Ascending aorta (tissue), 2 donors: ENCODE measurements around the gene CFAP141. TPM values are rescaled to one million over a fixed set of nuclear protein-coding genes. Genes with fewer than 3 reads are reported as not detected.
A peak's percentile ranks its signal among the peaks of the same experiment; 100 is the strongest.

Experiments
- DNase-seq, 2 donors: peaks; one replicate each; pipeline ENCODE4 v3.0.0-alpha.2; 2019; ENCODE audit warnings: low spot score in 2 of 2
- H3K27ac ChIP-seq, 2 donors: fragments of 200-600 bp; sonication (generic); one replicate each; pipeline ENCODE4 v1.5.1; 2016 to 2017; ENCODE audit warnings: mild to moderate bottlenecking in 1 of 2
- H3K27me3 ChIP-seq: fragments of 200-600 bp; sonication (generic); one replicate; pipeline ENCODE4 v1.5.1; 2017
- H3K36me3 ChIP-seq, 2 donors: fragments of 200-600 bp; sonication (generic); one replicate each; pipeline ENCODE4 v1.5.1; 2016
- H3K4me1 ChIP-seq, 2 donors: fragments of 200-600 bp; sonication (generic); one replicate each; pipeline ENCODE4 v1.5.1; 2016 to 2017; ENCODE audit warnings: mild to moderate bottlenecking in 1 of 2
- H3K4me3 ChIP-seq, 2 donors: fragments of 200-600 bp; sonication (generic); one replicate each; pipeline ENCODE4 v1.5.1; 2016 to 2017; ENCODE audit warnings: mild to moderate bottlenecking in 1 of 2
- H3K9me3 ChIP-seq, 2 donors: fragments of 200-600 bp; sonication (generic); one replicate each; pipeline ENCODE4 v1.5.1; 2016
- CTCF ChIP-seq, 3 experiments: fragments of 200-600 bp in 2 of 3; fragments of 450-650 bp in 1 of 3; sonication (generic) in 2 of 3; IDR thresholded peaks; one replicate each; pipeline ENCODE4 v1.5.1; 2016 to 2019; ENCODE audit warnings: antibody characterized with exemption in 3 of 3, mild to moderate bottlenecking in 1 of 3, moderate library complexity in 1 of 3
- intact Hi-C: fragments of 100-400 bp; cut with DNase I; formaldehyde crosslinking; loops from one replicate; pipeline ENCODE4 v1.15.1; 2023
- total RNA-seq: library from RNA; depleted of rRNA; stranded (reverse); fragments of >200 nt; gene quantifications from one replicate; pipeline ENCODE4 v1.1.0, GENCODE V29; 2016

CFAP141 gene
- total RNA-seq, 1 donor from 2014 or later, result not detected

DNA sequence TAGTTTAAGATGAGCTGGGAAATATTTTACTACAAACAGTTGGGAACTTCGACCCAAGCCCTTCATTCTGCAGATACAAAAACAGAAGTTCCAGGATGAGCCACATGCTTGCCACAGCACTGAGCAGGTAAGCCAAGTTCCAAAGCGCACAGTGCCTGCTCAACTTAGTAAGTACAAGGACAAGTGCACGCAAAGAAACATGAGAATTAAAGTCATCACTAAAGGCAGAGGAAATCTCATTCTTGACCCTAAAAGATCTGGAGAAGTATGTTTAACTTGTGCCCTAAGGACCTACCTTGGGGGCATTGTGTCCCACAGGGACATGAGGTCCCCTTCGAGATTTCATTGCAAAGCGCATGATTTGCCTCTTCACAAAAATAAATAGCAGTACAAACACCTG lies 13.4 kb upstream of the CFAP141 start:
- H3K4me1 ChIP-seq, result peaks cover 20 to 25% of the 10 kb centered on the region in 2 donors
- no peaks in the 10 kb centered on the region for H3K9me3 ChIP-seq
- TF ChIP-seq CTCF (IDR thresholded peaks at IDR 0.05), result no peak
- no peaks in the 10 kb centered on the region for H3K27me3 ChIP-seq
- H3K4me3 ChIP-seq, result peak overlapping the region; percentile 74 to 98
- peaks cover 18% of the 10 kb centered on the region in 2 donors for H3K36me3 ChIP-seq
- peak overlapping the region; percentile 96 to 98 for H3K27ac ChIP-seq
- no peak for DNase-seq
- intact Hi-C loops, result no loop called here

- DNase-seq, result no peak
- H3K27me3 ChIP-seq, result no peaks in the 10 kb centered on the region
- H3K4me1 ChIP-seq, result peaks cover 17 to 21% of the 10 kb centered on the region in 2 donors
- peak overlapping the region; percentile 74 to 98 for H3K4me3 ChIP-seq
- no peaks in the 10 kb centered on the region for H3K9me3 ChIP-seq
- no peak for TF ChIP-seq CTCF (IDR thresholded peaks at IDR 0.05)
- intact Hi-C loops, result no loop called here
- H3K36me3 ChIP-seq, result peaks cover 28% of the 10 kb centered on the region in 2 donors
- peak overlapping the region in 1 of 2 donors; percentile 98 for H3K27ac ChIP-seq
Observed at GRCh38 chr1:154218545-154218944, 12.4 kb upstream of the CFAP141 start.

DNA sequence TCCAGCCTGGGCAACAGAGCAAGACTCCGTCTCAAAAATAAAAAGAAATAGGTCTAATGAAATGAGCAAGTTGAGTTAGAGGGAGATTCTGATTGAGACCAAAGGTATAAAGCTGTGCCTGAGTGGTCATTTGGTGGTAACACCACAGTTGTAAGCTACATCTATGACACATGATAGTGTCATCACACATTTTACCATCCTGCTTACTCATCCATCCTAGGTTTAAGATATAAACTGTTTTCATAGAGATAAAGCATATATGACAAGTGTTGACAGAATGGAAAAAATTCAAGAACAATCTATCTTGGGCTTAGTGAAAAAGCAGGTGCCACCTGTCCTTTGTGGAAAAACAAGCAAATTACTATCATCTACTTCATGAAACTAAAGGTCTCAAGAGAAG lies 7.1 kb upstream of the CFAP141 start:
- intact Hi-C loops, result no loop called here
- TF ChIP-seq CTCF (IDR thresholded peaks at IDR 0.05), result no peak
- no peaks in the 10 kb centered on the region for H3K9me3 ChIP-seq
- no peak overlapping the region for H3K27ac ChIP-seq
- no peak overlapping the region for H3K4me3 ChIP-seq
- H3K27me3 ChIP-seq, result no peaks in the 10 kb centered on the region
- no peak for DNase-seq
- H3K4me1 ChIP-seq, result peaks cover 0 to under 1% of the 10 kb centered on the region in 2 donors
- peaks cover 68 to 81% of the 10 kb centered on the region in 2 donors for H3K36me3 ChIP-seq

DNA sequence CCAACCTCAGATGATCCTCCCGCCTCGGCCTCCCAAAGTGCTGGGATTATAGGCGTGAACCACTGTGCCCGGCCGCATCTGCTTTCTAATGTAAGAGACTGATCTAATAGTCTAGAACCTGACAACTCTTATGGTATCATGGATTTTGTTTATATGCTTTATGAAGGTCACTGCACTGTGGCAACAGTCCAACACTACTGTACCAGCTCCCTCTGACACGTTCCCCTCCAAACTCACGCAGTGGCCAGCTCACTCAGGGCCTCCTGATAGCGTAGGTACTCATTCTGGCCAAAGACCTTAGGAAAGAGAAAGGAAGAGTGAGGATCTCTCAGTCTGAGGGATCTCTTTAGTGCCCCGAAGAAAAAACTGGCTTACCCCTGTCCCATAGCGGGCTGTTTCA lies 6.0 kb upstream of the CFAP141 start:
- TF ChIP-seq CTCF (IDR thresholded peaks at IDR 0.05), result no peak
- intact Hi-C loops, result no loop called here
- Histone ChIP-seq H3K27ac (no peak overlapping the region), H3K27me3 (no peaks in the 10 kb centered on the region), H3K4me3 (no peak overlapping the region), H3K4me1 (no peaks in the 10 kb centered on the region), H3K9me3 (no peaks in the 10 kb centered on the region), H3K36me3 (peaks cover 71 to 84% of the 10 kb centered on the region in 2 donors)
- no peak for DNase-seq

GRCh38 chr1:154208677-154209388 lies 2.7 kb upstream of the CFAP141 start:
- Histone ChIP-seq H3K27ac (no peak overlapping the region), H3K9me3 (no peaks in the 10 kb centered on the region), H3K27me3 (no peaks in the 10 kb centered on the region), H3K36me3 (peaks cover 77 to 91% of the 10 kb centered on the region in 2 donors), H3K4me3 (no peak overlapping the region), H3K4me1 (no peaks in the 10 kb centered on the region)
- intact Hi-C loops, result no loop called here
- TF ChIP-seq CTCF (IDR thresholded peaks at IDR 0.05), result no peak
- DNase-seq, result no peak
